Measurements from ENCODE around the gene FABP1.

Gene FABP1

DNA sequence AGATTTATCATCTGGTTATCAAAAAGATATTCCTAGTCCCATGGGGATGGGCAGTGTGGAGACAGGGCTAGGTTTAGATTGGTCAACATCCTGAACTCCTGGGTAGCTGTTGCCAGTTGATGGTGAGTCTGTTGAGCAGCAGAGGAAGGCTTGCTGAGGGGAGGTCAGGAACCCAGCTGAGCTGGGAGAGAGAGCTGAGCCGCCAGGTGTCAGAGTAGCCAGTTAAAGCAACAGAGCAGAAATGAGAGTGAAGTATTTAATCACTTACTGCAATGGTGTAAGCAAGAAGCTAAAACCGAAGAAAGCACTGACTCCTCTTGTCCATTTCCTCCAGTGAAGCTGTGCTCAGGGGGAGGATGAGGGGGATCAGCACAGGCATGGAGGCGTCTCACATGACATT is 30.7 kb downstream of the FABP1 start:
- TF ChIP-seq CTCF (IDR thresholded peaks at IDR 0.05) (no peak), ZFX (IDR thresholded peaks at IDR 0.05; ENCODE audit: borderline replicate concordance) (no peak)
- H3K27ac ChIP-seq = no peak overlapping the region

GRCh38 chr2:88096708-88097107 is 31.2 kb downstream of the FABP1 start:
- H3K27ac ChIP-seq = no peak overlapping the region
- TF ChIP-seq ZFX (IDR thresholded peaks at IDR 0.05; ENCODE audit: borderline replicate concordance) (no peak), CTCF (IDR thresholded peaks at IDR 0.05) (no peak)

DNA sequence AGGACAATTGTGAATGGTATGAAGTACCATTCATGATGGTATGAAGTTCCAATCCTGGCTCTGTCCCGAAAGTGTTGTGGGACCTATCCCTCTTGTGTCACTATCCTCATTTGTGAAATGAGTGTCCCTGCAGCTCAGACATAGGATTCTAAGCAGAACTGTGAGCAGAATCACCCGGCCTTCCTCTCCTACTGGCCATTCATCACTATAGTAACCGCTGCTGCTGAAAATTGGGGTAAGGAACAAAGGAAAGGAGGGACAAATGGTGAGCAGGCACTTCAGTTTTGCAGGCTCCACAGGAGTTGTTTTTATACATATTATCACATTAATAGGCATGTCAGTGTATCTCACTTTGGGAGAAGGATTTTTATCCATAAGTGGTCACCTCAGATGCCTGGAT is 32.8 kb downstream of the FABP1 start:
- TF ChIP-seq CTCF (IDR thresholded peaks at IDR 0.05) = no peak
- TF ChIP-seq ZFX (IDR thresholded peaks at IDR 0.05; ENCODE audit: borderline replicate concordance) = no peak
- H3K27ac ChIP-seq = no peak overlapping the region

DNA sequence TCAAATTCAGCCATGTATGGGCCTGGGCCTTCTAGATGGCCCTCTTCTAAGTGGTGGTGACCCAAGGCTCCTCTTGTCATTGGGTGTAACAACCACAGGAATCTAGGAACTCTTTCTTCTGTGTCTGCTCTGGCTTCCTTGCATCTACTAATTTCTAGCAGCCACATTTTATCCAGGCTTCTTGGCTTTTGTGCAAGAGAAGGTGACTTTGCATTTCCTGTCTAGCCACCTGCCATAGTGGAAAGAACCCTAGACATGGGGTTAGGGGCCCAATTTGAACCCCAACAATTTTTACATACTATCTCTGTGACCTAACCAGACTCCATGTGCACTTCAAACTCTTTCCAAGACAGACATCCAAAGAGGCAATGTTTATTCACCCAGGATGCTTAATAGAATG is 35.1 kb downstream of the FABP1 start:
- H3K27ac ChIP-seq = no peak overlapping the region
- TF ChIP-seq ZFX (IDR thresholded peaks at IDR 0.05; ENCODE audit: borderline replicate concordance) (no peak), CTCF (IDR thresholded peaks at IDR 0.05) (no peak)

DNA sequence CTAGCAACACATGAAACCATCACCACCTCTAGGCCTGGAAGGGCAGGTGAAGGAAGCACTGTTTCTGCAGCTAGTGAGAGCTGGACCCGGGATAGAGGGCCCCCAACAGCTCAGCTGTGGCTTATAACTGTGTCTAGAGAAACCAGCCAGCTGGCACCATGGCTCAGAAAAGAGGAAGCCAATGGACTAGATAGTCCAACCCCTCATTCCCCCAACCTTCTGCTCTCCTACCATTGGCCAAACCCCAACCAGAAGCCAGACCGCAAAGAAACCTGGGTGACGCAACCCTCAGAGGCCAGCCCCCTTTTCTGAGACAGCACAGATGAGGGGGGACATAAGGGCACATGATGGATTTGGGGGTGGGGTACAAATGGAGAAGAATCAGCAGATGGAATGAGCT is 35.9 kb downstream of the FABP1 start:
- no peak for TF ChIP-seq CTCF (IDR thresholded peaks at IDR 0.05)
- no peak for TF ChIP-seq ZFX (IDR thresholded peaks at IDR 0.05; ENCODE audit: borderline replicate concordance)
- H3K27ac ChIP-seq = no peak overlapping the region

DNA sequence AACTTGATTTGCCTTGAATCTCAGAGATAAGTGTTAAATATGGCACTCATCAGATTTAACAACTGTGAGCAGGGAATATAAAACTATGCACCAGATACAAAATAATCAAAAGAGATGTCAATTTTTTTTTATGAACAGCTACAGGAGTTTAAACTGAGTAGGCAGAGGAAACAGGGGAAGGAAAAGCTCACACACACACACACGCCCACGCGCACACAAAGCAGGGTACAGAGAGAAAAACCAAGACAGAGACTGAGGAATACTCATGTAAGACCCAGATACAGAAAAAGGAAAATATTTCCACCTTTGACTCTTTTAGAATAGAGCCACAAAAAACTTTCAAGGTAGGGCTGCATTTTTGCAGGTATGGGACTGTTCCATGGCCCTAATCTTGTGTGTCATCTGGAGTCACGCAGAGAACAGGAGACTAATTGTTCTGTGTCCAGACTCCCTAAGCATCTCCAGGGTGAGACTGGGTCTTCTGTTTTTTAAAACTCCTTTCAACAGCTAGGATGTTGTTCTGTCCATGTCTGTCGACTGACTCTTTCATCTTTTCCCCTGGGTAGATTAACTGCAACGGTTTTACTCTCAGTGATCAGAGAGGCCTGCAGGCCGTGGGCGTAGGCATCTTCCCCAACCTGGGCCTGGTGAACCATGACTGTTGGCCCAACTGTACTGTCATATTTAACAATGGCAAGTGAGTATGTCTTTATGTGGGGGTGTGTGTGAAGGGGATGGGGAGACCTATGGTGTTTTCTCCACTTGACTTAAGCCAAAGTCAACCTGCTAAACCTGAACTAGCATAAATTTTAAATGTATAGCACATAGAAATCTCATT is 37.2 kb downstream of the FABP1 start:
- TF ChIP-seq CTCF (IDR thresholded peaks at IDR 0.05) = no peak
- no peak for TF ChIP-seq ZFX (IDR thresholded peaks at IDR 0.05; ENCODE audit: borderline replicate concordance)
- no peak overlapping the region for H3K27ac ChIP-seq

GRCh38 chr2:88088999-88089398 is 38.9 kb downstream of the FABP1 start:
- no peak overlapping the region for H3K27ac ChIP-seq
- TF ChIP-seq ZFX (IDR thresholded peaks at IDR 0.05; ENCODE audit: borderline replicate concordance) (no peak), CTCF (IDR thresholded peaks at IDR 0.05) (no peak)

Measured in 22Rv1 (cell line).